H1 (cell line): Measurements from ENCODE around the gene ZBED1.

Experiments
- BRCA1 ChIP-seq: IDR thresholded peaks from 2 replicates; pipeline ENCODE4 v1.6.1; 2012; ENCODE audit warnings: low read depth, low read length, improper control_type of control experiment
- EP300 ChIP-seq, 2 experiments: IDR thresholded peaks; 1 replicate in 1 of 2; 2 replicates in 1 of 2; pipeline ENCODE4 v1.6.1; 2011 to 2012; ENCODE audit warnings: low read depth in 2 of 2, low read length in 2 of 2, mild to moderate bottlenecking in 2 of 2, borderline replicate concordance in 1 of 2, inconsistent platforms in 1 of 2, moderate library complexity in 1 of 2
- EZH2 ChIP-seq: fragments of 200-600 bp; sonication (generic); IDR thresholded peaks from 2 replicates; pipeline ENCODE4 v1.7.1; 2012; ENCODE audit warnings: low read depth, mild to moderate bottlenecking, moderate library complexity, low read length, inconsistent platforms; ENCODE audit not compliant: severe bottlenecking
- HDAC2 ChIP-seq, 2 experiments: fragments of 300-600 bp in 1 of 2; sonication (generic) in 1 of 2; IDR thresholded peaks; 2 replicates each; pipeline ENCODE4 v1.6.1; 2011 to 2012; ENCODE audit warnings: low read depth in 2 of 2, low read length in 2 of 2, mild to moderate bottlenecking in 2 of 2, moderate library complexity in 2 of 2, borderline replicate concordance in 1 of 2, inconsistent platforms in 1 of 2
- PHF8 ChIP-seq: fragments of 200-600 bp; sonication (generic); conservative IDR thresholded peaks from 2 replicates; pipeline ENCODE4 v1.7.1; 2012; ENCODE audit warnings: low read depth, mild to moderate bottlenecking, inconsistent platforms, low read length, moderate library complexity
- RNF2 ChIP-seq: fragments of 200-900, 300-1000 bp; sonication (generic); IDR thresholded peaks from 2 replicates; pipeline ENCODE4 v1.7.1; 2016; ENCODE audit warnings: borderline replicate concordance, low read depth, mild to moderate bottlenecking, antibody characterized with exemption, low read length; ENCODE audit not compliant: poor library complexity, severe bottlenecking; ENCODE audit errors: missing control alignments
- TF ChIP-seq, protein P1 (sequence below), 3 experiments: IDR thresholded peaks; 1 replicate in 2 of 3; 2 replicates in 1 of 3; pipeline versions ENCODE4 v1.5.1 to v1.6.1; 2011; ENCODE audit warnings: low read length in 3 of 3, mild to moderate bottlenecking in 3 of 3, inconsistent platforms in 2 of 3, low read depth in 1 of 3, moderate library complexity in 1 of 3; ENCODE audit not compliant: insufficient read depth in 1 of 3; ENCODE audit errors: control extremely low read depth in 1 of 3

DNA sequence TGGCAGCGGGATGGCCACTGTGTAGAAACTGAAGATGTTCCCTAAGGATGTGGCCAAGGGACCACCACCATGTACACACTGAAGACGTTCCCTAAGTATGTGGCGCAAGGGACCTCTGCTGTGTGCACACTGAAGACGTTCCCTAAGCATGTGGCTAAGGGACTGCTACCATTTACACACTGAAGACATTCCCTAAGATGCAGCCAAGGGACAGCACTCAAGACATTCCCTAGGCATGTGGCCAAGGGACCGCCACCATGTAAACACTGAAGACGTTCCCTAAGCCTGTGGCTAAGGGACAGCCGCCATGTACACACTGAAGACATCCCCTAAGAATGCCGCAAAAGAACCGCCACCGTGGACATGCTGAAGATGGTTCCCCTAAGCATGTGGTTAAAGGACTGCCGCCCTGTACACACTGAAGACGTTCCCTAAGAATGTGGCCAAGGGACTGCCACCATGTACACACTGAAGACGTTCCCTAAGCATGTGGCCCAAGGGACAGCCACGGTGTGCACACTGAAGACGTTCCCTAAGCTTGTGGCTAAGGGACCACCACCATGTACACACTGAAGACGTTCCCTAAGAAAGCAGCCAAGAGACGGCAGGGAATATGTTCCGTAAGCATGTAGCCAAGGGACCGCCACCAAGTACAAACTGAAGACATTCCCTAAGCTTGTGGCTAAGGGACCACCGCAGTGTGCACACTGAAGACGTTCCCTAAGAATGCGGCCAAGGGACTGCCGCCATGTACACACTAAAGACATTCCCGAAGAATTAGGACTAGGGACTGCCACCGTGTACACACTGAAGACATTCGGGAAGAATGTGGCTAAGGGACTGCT, 43.3 kb downstream of the ZBED1 start:
- TF ChIP-seq, protein P1, sequence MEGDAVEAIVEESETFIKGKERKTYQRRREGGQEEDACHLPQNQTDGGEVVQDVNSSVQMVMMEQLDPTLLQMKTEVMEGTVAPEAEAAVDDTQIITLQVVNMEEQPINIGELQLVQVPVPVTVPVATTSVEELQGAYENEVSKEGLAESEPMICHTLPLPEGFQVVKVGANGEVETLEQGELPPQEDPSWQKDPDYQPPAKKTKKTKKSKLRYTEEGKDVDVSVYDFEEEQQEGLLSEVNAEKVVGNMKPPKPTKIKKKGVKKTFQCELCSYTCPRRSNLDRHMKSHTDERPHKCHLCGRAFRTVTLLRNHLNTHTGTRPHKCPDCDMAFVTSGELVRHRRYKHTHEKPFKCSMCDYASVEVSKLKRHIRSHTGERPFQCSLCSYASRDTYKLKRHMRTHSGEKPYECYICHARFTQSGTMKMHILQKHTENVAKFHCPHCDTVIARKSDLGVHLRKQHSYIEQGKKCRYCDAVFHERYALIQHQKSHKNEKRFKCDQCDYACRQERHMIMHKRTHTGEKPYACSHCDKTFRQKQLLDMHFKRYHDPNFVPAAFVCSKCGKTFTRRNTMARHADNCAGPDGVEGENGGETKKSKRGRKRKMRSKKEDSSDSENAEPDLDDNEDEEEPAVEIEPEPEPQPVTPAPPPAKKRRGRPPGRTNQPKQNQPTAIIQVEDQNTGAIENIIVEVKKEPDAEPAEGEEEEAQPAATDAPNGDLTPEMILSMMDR (IDR thresholded peaks at IDR 0.05; ENCODE audit: control extremely low read depth in 1 of 3, insufficient read depth in 1 of 3, low read depth in 1 of 3, low read length in 3 of 3): no peak
- TF ChIP-seq PHF8: no peak
- no peak for TF ChIP-seq BRCA1
- no peak for TF ChIP-seq HDAC2 (IDR thresholded peaks at IDR 0.05; ENCODE audit: borderline replicate concordance in 1 of 2, low read depth in 2 of 2, low read length in 2 of 2)
- TF ChIP-seq EZH2: peak; percentile 40
- no peak for TF ChIP-seq RNF2
- TF ChIP-seq EP300 (IDR thresholded peaks at IDR 0.05; ENCODE audit: borderline replicate concordance in 1 of 2, low read depth in 2 of 2, low read length in 2 of 2): no peak
